Effector CD8-positive, alpha-beta T cell (primary cell): Measurements from ENCODE around the gene FARP1.

Experiments used
- DNase-seq: peaks from one replicate; lab custom pipeline; 2025; lab: John Stamatoyannopoulos, UW

The FARP1 gene

GRCh38 chr13:98173431-98174152 is 30.7 kb downstream of the FARP1 start:
- DNase-seq: no peak

- no peak for DNase-seq
These were observed 31.4 kb downstream of the FARP1 start for GRCh38 chr13:98174307-98174706.

DNA sequence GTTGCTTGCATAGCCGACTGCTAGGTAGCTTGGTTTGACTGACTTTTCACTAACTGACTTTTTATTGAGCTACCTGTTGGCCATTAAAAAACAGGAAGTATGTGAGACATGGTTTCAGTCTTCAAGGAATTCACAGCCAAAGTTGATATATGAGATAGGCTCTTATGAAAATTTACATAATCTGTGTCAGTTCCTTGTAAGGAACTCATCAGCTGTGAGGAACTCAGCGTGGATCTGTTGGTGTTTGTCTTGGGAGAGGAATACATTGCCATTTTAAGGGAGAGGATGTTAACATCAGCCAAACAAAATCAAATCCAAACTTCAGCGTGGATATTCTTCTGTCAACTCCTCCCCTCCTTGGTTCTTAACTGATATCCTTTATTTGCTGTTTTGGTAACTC is 32.1 kb downstream of the FARP1 start:
- DNase-seq: no peak

- DNase-seq: no peak
These were observed 32.9 kb downstream of the FARP1 start for GRCh38 chr13:98175823-98176222.

GRCh38 chr13:98176777-98177608 is 34.1 kb downstream of the FARP1 start, which contains the start of gene RNF113B:
Gene RNF113B (minus strand): TSS chr13:98177269. CDS start chr13:98177236, 33 bp downstream.
- DNase-seq: no peak

DNA sequence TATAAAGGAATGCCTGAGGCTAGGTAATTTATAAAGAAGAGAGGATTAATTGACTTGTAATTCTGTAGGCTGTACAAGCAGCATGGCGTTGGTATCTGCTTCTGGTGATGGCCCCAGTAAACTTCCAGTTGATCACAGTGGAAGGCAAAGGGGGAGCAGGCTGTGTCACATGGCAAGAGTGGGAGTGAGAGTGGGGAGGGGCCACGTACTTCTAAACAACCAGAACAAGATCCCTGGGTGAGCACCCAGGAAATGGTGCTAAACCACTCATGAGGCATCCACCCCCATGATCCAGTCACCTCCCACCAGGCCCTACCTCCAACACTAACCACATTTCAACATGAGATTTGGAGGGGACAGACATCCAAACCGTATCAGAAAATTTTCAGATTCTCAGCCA is 37.2 kb downstream of the FARP1 start:
- DNase-seq: no peak

DNA sequence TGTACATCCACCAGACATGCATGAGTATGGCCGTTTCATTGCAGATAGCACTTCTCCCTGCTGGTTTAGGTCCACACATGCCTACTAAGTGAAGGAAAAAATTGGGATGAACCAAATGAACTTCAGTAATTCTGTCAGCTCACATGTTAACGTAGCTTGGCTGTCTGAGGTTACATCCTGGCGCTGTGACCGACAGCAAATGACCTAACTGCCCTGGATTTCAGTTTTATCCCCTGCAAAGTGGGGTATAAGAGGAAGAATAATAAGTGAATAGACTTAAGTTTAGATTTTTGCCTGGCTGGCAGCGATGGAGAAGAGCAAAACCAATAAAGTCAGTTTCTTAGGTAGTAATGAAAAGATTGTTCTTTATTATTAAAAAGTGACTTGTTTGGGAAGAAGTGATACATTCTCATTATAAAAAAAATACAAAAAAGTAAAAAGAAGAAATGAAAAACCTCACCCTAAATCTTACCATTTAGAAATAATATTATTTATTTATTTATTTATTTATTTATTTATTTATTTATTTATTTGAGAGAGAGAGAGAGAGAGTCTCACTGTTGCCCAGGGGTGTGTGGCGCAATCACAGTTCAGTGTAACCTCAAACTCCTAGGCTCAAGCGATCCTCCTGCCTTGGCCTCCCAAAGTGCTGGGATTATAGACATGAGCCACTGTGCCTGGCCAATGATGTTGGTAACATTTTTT is 38.4 kb downstream of the FARP1 start:
- no peak for DNase-seq

DNA sequence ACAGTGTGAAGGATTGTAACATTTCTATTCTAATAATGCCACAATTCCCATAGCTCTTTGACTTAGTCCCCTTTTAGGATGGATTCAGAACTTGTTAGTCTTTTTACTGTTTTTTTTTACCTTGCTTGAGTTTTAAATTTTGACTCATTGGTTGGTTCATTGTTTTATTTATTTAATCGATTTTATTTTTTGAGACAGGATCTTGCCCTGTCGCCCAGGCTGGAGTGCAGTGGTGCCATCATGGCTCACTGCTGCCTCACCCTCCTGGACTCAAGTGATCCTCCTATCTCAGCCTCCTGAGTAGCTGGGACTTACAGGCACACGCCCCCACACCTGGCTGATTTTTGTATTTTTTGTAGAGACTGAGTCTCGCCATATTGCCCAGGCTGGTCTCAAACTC is 39.3 kb downstream of the FARP1 start:
- DNase-seq: no peak

DNA sequence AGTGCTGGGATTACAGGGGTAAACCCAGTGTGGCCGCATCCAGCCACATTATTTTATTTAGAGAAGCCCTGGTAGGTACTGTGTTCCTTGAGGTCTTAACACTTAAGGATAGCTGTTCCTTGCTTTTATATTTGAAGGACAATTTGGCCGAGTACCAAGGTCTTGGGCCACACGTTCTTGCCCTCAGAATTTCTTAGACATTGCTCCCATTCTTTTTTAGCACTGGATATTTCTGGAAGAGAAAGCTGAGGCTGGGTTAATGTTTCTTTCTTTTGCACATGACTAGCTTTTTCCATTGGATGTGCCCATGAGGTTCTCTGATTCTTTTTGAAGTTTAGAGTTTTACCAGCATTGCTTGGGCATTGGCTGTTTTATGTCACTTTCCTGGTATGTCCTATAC is 39.7 kb downstream of the FARP1 start:
- no peak for DNase-seq

GRCh38 chr13:98184792-98185191 is 41.9 kb downstream of the FARP1 start:
- DNase-seq: no peak

DNA sequence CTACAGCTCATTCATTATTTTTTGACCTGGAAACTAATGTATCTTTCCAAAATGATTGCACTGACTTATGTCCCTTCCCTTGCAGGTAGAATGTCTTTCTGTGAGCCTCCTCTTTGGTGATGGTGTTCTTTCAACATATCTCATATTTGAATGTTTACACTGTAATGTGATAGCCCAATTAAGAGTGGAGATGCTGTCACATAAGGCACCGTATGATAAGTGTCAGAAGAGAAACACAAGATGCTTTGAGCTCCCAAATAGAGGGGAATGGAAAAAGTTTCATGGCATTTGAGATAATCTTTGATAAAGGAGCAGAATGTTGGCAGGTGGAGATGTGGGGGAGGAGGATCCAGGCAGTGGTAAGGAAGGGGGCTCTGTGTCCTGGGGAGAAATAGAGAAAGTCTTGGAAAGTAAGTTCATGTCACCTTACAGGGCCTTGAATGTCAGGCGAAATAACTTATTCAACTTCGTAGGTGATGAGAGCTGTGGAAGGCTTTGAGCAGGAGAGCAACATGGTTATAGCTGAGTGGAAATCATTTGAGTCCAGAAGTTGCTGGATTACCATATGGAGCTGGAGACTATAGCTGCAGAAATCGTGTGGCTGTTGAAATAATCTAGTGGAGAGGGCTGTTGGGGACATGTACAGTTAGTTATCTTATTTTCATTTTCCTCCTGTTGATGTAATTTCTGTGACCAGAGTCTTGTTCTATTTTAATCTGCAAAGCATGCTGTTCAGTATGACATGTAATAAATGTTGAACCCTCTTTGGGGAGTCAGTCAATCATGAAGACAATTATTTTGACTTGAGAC is 44.5 kb downstream of the FARP1 start:
- no peak for DNase-seq

- no peak for DNase-seq
These were observed 45.0 kb downstream of the FARP1 start for GRCh38 chr13:98187965-98188261.

- no peak for DNase-seq
These were observed 45.8 kb downstream of the FARP1 start for GRCh38 chr13:98188544-98189166.

- no peak for DNase-seq
These were observed 47.1 kb downstream of the FARP1 start for GRCh38 chr13:98189841-98190505.

DNA sequence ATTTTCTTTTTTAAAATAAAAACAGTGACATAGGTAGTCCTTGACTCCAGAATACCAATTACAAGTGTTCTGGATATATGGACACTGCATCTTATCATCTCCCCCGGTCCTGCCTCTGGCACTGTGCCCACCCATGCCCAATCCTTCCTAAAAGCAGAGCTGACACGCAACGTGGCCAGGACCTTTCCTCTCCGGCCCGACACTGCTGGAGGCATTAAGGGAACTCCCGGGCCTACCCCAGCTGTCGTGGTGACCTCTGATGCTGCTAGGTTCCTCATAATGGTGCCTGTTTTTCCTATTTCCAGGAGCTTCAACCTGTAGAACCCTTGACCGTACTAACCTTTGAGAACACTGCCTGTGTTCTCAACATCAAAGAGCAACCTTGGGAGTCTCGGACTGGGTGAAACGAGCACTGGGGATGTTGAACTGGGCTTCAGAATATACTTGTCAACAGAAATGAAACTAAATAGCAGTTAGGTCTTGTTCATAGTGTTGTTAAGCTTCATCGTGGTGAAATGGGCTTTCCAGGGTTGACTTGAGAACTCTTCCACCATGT is 48.1 kb downstream of the FARP1 start:
- DNase-seq: no peak

DNA sequence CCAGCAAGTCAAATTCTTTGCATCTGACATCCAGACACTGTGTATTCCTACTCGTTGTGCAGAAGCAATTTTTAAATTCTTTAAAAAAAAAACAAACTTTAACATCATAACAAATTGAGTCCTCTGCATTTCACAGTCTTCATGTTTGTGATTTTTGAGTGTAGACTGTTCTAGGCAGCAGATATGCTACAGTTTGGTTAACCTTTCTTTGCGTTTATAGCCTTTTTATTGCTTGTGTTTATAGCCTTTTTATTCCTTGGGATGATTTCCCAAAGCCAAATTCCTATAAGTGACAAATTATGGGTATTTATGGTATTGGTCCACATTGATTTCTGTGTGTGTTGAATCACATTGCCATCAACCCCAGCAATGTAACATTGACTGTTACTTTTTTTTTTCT is 49.1 kb downstream of the FARP1 start:
- no peak for DNase-seq

GRCh38 chr13:98195054-98195791 is 52.3 kb downstream of the FARP1 start:
- DNase-seq: no peak

GRCh38 chr13:98198683-98199082 is 55.8 kb downstream of the FARP1 start:
- no peak for DNase-seq

DNA sequence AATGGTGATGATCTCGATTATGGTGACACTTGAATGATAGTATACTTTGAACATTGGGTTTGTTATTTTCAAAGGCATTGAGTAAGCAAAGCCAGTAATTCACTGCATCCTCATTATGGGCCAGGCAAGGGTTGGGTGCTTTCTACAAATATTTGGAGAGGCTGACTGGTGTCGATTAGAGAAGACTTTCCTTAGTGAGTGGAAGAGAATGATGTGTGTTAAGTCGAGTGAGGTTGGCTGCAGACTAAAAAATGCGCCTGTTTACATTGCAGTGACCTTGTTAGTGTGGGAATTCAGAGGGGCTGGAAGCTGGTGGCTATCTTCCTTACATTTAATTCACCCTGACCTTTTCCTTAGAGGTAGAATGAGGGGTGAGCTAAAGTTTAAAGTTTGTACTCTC is 56.6 kb downstream of the FARP1 start:
- DNase-seq: no peak
